Mesothelial cell of epicardium (in vitro differentiated cells): Measurements from ENCODE around the gene SRPX2. TPM values are rescaled to one million over a fixed set of nuclear protein-coding genes. Genes with fewer than 3 reads are reported as not detected.
"Not testable (repeated sequence)": the region's sequence is repeated elsewhere in the genome, so short reads cannot be mapped to it uniquely, and the experiment has no call there.

Experiments used
- DNase-seq, 2 experiments: peaks; one replicate each; pipeline ENCODE4 v3.0.0; 2021; ENCODE audit warnings: low spot score in 2 of 2; ENCODE audit not compliant: unreplicated experiment in 2 of 2
- H3K27ac Mint-ChIP-seq: 2 replicates; pipeline ENCODE4 v1.8.0; 2021; ENCODE audit warnings: mixed read lengths
- H3K27me3 Mint-ChIP-seq: 2 replicates; pipeline ENCODE4 v1.8.0; 2021; ENCODE audit warnings: low read depth, mixed read lengths
- H3K36me3 Mint-ChIP-seq: 2 replicates; pipeline ENCODE4 v1.8.0; 2021; ENCODE audit warnings: mixed read lengths
- H3K4me1 Mint-ChIP-seq: 2 replicates; pipeline ENCODE4 v1.8.0; 2021; ENCODE audit warnings: mixed read lengths
- H3K4me3 Mint-ChIP-seq: 2 replicates; pipeline ENCODE4 v1.8.0; 2021; ENCODE audit warnings: mild to moderate bottlenecking, moderate library complexity, mixed read lengths
- H3K9me3 Mint-ChIP-seq: 2 replicates; pipeline ENCODE4 v1.8.0; 2021; ENCODE audit warnings: mixed read lengths
- total RNA-seq: library from RNA; stranded (reverse); gene quantifications from 3 replicates; pipeline ENCODE4 v1.2.1, GENCODE V29; 2021
- TF ChIP-seq, protein P1 (sequence below): fragments of 200-600 bp; sonication (generic); IDR thresholded peaks from one replicate; pipeline ENCODE4 v1.5.0; 2021; ENCODE audit warnings: antibody characterized with exemption; ENCODE audit not compliant: unreplicated experiment

The SRPX2 gene
- total RNA-seq, 1 donor from 2014 or later = 16.2 TPM

DNA sequence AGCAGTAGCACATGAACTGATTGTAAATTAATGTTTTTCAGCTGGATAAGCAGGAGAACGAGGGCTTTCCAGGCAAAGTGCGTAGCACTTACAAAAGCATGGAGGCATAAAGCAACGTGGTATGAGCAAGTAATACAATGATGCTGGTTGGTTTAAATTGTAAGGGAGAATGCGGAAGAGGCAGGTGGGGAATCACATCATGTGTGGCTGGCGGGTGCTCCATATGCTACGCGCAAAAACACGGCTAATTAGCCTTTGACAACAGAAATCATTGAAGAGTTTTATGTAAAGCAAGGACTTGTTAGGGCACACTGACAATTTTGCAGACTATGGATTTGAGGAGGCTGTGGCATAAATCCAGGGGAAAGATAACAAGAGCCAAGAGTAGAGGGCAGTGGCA is 73.4 kb downstream of the SRPX2 start:
- Mint-ChIP-seq H3K9me3 (peaks cover 16% of the 10 kb centered on the region), H3K27me3 (no peaks in the 10 kb centered on the region), H3K4me3 (no peak overlapping the region), H3K27ac (no peak overlapping the region), H3K36me3 (no peaks in the 10 kb centered on the region), H3K4me1 (no peaks in the 10 kb centered on the region)
- TF ChIP-seq, protein P1, sequence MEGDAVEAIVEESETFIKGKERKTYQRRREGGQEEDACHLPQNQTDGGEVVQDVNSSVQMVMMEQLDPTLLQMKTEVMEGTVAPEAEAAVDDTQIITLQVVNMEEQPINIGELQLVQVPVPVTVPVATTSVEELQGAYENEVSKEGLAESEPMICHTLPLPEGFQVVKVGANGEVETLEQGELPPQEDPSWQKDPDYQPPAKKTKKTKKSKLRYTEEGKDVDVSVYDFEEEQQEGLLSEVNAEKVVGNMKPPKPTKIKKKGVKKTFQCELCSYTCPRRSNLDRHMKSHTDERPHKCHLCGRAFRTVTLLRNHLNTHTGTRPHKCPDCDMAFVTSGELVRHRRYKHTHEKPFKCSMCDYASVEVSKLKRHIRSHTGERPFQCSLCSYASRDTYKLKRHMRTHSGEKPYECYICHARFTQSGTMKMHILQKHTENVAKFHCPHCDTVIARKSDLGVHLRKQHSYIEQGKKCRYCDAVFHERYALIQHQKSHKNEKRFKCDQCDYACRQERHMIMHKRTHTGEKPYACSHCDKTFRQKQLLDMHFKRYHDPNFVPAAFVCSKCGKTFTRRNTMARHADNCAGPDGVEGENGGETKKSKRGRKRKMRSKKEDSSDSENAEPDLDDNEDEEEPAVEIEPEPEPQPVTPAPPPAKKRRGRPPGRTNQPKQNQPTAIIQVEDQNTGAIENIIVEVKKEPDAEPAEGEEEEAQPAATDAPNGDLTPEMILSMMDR = no peak
- no peak for DNase-seq

DNA sequence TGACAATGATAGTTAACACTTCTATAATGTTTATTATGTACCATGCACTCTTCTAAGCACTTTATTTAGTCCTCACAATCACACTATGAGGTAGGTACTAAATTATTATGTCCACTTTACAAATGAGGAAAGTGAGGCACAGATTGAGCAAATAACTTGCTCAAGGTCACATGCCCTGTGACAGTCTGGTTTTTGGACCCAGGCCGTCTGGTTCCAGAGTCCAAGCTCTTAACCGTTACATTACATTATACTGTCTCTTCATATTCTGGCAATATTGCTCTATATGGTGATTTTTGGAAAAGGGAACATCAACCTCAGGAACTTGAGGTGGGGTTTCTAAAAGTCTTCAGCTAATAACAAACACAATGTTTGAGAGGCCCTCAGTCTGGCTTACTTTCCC is 75.1 kb downstream of the SRPX2 start:
- Mint-ChIP-seq H3K27ac (no peak overlapping the region), H3K27me3 (no peaks in the 10 kb centered on the region), H3K4me3 (no peak overlapping the region), H3K9me3 (peaks cover 20% of the 10 kb centered on the region), H3K36me3 (peaks cover 2% of the 10 kb centered on the region), H3K4me1 (no peaks in the 10 kb centered on the region)
- no peak for DNase-seq
- TF ChIP-seq, protein P1 = no peak

DNA sequence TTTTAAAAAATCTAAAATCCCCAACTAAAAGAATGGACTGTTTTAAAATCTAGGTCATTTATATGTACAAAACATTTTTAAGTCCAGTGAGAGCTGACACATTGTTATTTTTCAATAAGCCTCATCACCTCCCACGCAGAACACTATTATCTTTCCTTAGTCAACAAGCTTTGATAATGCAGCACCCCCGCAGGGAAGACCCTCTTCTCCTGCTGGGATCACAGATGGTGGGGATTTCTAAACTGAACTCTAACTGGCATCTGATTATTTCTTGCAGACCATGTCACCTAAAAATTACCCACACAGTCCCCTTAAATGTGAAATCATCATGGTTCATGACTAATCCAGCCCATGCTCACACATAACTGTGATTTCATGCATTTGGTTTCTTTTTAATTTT is 76.3 kb downstream of the SRPX2 start:
- Mint-ChIP-seq H3K9me3 (peaks cover 25% of the 10 kb centered on the region), H3K27ac (no peak overlapping the region), H3K27me3 (no peaks in the 10 kb centered on the region), H3K4me3 (no peak overlapping the region), H3K4me1 (no peaks in the 10 kb centered on the region), H3K36me3 (peaks cover 2% of the 10 kb centered on the region)
- DNase-seq = no peak
- TF ChIP-seq, protein P1 = no peak

DNA sequence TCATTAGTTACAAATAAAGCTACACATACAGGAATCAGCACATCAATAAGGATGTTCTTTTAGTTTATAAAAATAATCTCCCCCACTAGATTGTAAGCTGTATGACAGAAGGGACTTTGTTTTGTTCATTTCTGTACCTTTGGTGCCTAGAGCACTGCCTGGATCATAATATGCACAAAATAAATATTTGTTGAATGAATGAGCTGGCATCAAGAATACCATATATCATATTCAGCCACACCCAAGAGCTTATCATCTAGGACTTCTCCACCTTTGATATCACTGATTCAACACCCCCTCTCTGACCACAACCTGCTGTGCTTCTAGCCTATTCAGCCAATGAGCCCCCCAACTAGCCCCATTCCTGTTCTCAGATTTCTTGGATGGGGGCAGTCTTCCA is 77.3 kb downstream of the SRPX2 start:
- H3K4me3 Mint-ChIP-seq = no peak overlapping the region
- DNase-seq = no peak
- H3K36me3 Mint-ChIP-seq = peaks cover 2% of the 10 kb centered on the region
- H3K27ac Mint-ChIP-seq = no peak overlapping the region
- TF ChIP-seq, protein P1 = no peak
- H3K27me3 Mint-ChIP-seq = peaks cover 1% of the 10 kb centered on the region
- no peaks in the 10 kb centered on the region for H3K4me1 Mint-ChIP-seq
- H3K9me3 Mint-ChIP-seq = peaks cover 25% of the 10 kb centered on the region

DNA sequence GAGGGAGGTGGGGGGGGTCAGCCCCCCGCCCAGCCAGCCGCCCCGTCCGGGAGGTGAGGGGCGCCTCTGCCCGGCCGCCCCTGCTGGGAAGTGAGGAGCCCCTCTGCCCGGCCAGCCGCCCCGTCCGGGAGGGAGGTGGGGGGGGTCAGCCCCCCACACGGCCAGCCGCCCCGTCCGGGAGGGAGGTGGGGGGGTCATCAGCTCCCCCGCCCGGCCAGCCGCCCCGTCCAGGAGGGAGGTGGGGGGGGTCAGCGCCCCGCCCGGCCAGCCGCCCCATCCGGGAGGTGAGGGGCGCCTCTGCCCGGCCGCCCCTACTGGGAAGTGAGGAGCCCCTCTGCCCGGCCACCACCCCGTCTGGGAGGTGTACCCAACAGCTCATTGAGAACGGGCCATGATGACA is 80.0 kb downstream of the SRPX2 start:
- H3K27me3 Mint-ChIP-seq, H3K4me3 Mint-ChIP-seq, H3K4me1 Mint-ChIP-seq, H3K36me3 Mint-ChIP-seq, H3K27ac Mint-ChIP-seq, DNase-seq: not testable (repeated sequence)
- H3K9me3 Mint-ChIP-seq = peaks cover 26% of the 10 kb centered on the region

Other genes starting within 250 kb of the SRPX2 start
- gene PCDH19, start 233.9 kb upstream of the SRPX2 start, total RNA-seq = 6.8 to 9.4 TPM (median 8.0 TPM) in 3 replicates
- gene TNMD, start 59.3 kb upstream of the SRPX2 start, total RNA-seq = 0.29 to 0.38 TPM in 2 of 3 replicates, not detected in the other
- 92.8 to 99.0 TPM (median 93.2 TPM) in 3 replicates for gene TSPAN6, start 7.4 kb upstream of the SRPX2 start, total RNA-seq
- 1.2 TPM in 3 replicates for gene SYTL4, start 87.9 kb downstream of the SRPX2 start, total RNA-seq
- gene CSTF2, start 176.2 kb downstream of the SRPX2 start, total RNA-seq = 15.4 to 18.4 TPM (median 16.3 TPM) in 3 replicates
- gene NOX1, start 230.2 kb downstream of the SRPX2 start, total RNA-seq = not detected in 3 replicates